HG02588 (cell line): ENCODE measurements around the gene WDR74.

Source experiments
- ATAC-seq: cut with Tn5 transposase; IDR thresholded peaks from one replicate; pipeline ENCODE4 v1.9.1; 2021; ENCODE audit warnings: mild to moderate bottlenecking, moderate library complexity; ENCODE audit not compliant: unreplicated experiment

Gene WDR74

GRCh38 chr11:62801071-62801470, 38.3 kb downstream of the WDR74 start:
- ATAC-seq, result no peak

GRCh38 chr11:62799486-62799885, 39.9 kb downstream of the WDR74 start:
- ATAC-seq, result no peak

- ATAC-seq, result no peak
These were observed 43.1 kb downstream of the WDR74 start for GRCh38 chr11:62796281-62796680.

GRCh38 chr11:62794201-62794775, 45.1 kb downstream of the WDR74 start:
- no peak for ATAC-seq

- ATAC-seq, result no peak
These were observed 47.2 kb downstream of the WDR74 start for GRCh38 chr11:62792202-62792575.

GRCh38 chr11:62791501-62792201, 47.7 kb downstream of the WDR74 start, which contains the start of gene TMEM223:
TSS of gene TMEM223 (minus strand) at chr11:62792006. CDS start at chr11:62791994, 12 bp downstream.
- peak; percentile 62 for ATAC-seq

GRCh38 chr11:62789576-62789975, 49.8 kb downstream of the WDR74 start:
- no peak for ATAC-seq

GRCh38 chr11:62788991-62789390, 50.4 kb downstream of the WDR74 start:
- ATAC-seq, result no peak

- peak; percentile 57 for ATAC-seq
These were observed 52.2 kb downstream of the WDR74 start, which contains the start of gene TMEM179B for GRCh38 chr11:62787005-62787759. TSS of gene TMEM179B (plus strand) at chr11:62787402. CDS start at chr11:62787432, 30 bp downstream.

GRCh38 chr11:62786318-62787004, 52.9 kb downstream of the WDR74 start:
- ATAC-seq, result peak; percentile 60
